Measurements from ENCODE around the gene LRRC8D. TPM values are rescaled to one million over a fixed set of nuclear protein-coding genes. Genes with fewer than 3 reads are reported as not detected.

The LRRC8D gene
- total and polyA plus RNA-seq, 2 of the 4 experiments (the other 2 are of a cell fraction), result 34.1 to 35.3 TPM

DNA sequence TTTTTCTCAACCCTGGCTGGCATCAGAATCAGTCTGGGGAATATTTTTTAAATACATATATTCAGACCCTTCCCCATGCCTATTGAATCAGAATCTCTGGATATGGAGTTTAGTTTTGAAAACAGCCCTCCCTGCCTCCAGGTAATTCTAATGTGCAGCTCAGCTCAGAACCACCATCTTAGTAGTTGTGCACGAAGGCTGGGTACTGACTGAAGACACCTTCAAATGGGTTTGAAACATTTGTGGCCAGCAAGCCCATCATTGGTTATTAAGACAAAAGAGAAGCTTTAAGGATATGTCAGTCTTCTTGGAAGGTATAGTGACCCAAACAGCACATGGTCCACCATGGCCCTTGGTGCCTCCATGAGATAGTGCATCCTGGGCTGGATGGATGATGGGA lies 7.1 kb downstream of the LRRC8D start:
- Histone ChIP-seq H3K9me3 (ENCODE audit: control insufficient read depth, insufficient read depth, low read length) (no peaks in the 10 kb centered on the region), H4K8ac (ENCODE audit: low read depth in 2 of 2, low read length in 2 of 2) (no peak overlapping the region), H2AFZ (replicated peaks; ENCODE audit: low read length, poor library complexity) (no peak overlapping the region), H3K4me1 (ENCODE audit: control insufficient read depth, insufficient read depth, low read length) (peaks cover 3% of the 10 kb centered on the region; the same call in 1 of the 2 replicates), H3K36me3 (ENCODE audit: control insufficient read depth, insufficient read depth, low read length) (no peaks in the 10 kb centered on the region), H2BK120ac (ENCODE audit: low read depth, low read length) (no peak overlapping the region), H3K14ac (replicated peaks; ENCODE audit: low read depth, low read length) (no peak overlapping the region), H3K9me1 (ENCODE audit: insufficient read depth, low read length) (no peaks in the 10 kb centered on the region), H2BK5ac (ENCODE audit: low read depth, low read length, poor library complexity, severe bottlenecking) (no peak overlapping the region), H3K4me2 (ENCODE audit: low read depth, low read length) (no peak overlapping the region), H3K4ac (ENCODE audit: low read depth, low read length) (no peak overlapping the region), H3K18ac (ENCODE audit: low read depth, low read length) (no peak overlapping the region), H3K9ac (ENCODE audit: low read depth, low read length) (no peak overlapping the region), H3K79me1 (ENCODE audit: low read depth in 1 of 2, low read length in 2 of 2) (peaks cover 0 to 12% of the 10 kb centered on the region in 2 experiments; a peak in 1 of 4 replicates), H4K5ac (ENCODE audit: low read depth, low read length) (no peak overlapping the region), H3K27me3 (ENCODE audit: control insufficient read depth, insufficient read depth, low read length) (no peaks in the 10 kb centered on the region), H2BK20ac (ENCODE audit: low read depth, low read length) (no peak overlapping the region), H3K4me3 (ENCODE audit: insufficient read depth, low read depth, low read length) (no peak overlapping the region), H3K27ac (ENCODE audit: insufficient read depth, low read length) (no peak overlapping the region), H3K56ac (ENCODE audit: extremely low read depth, insufficient read depth, low read length) (no peak overlapping the region), H4K20me1 (ENCODE audit: insufficient read depth, low read length) (no peaks in the 10 kb centered on the region), H2AK9ac (replicated peaks; ENCODE audit: low read depth, low read length, poor library complexity) (no peak overlapping the region), H4K91ac (ENCODE audit: insufficient read depth, low read depth, low read length) (no peak overlapping the region), H3K23ac (ENCODE audit: low read depth, low read length) (no peak overlapping the region), H2AK5ac (ENCODE audit: low read depth, low read length) (no peak overlapping the region), H2BK15ac (ENCODE audit: low read depth, low read length) (no peak overlapping the region)
- BruUV-seq (replicated peaks), result no TSS peak
- no CpG with 5 or more reads among the region's 1 CpG for WGBS, 2 experiments (ENCODE audit: extremely low coverage in 2 of 2, insufficient read length in 1 of 2)
- TF ChIP-seq BHLHE40 (IDR thresholded peaks at IDR 0.05; ENCODE audit: low read depth, low read length), result no peak
- no peak for TF ChIP-seq MAFK (IDR thresholded peaks at IDR 0.05; ENCODE audit: low read depth, low read length)
- TF ChIP-seq, protein P1, sequence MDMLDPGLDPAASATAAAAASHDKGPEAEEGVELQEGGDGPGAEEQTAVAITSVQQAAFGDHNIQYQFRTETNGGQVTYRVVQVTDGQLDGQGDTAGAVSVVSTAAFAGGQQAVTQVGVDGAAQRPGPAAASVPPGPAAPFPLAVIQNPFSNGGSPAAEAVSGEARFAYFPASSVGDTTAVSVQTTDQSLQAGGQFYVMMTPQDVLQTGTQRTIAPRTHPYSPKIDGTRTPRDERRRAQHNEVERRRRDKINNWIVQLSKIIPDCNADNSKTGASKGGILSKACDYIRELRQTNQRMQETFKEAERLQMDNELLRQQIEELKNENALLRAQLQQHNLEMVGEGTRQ (IDR thresholded peaks at IDR 0.05; ENCODE audit: low read depth, low read length), result no peak
- TF ChIP-seq MXI1 (IDR thresholded peaks at IDR 0.05; ENCODE audit: borderline replicate concordance, low read depth, low read length), result no peak
- in situ Hi-C loops (cut with MboI; ENCODE audit: low sequenced_read_pairs) (no loop called here), dilution Hi-C loops (cut with HindIII; ENCODE audit: low sequenced_read_pairs, unreplicated experiment) (no loop called here), intact Hi-C loops (cut with micrococcal nuclease) (no loop called here)
- POLR2A ChIA-PET (ENCODE audit: unreplicated experiment), result interaction anchor here (0.6 kb wide), 1 partner anchor 209 kb away, joined by 4 read pairs; no protein-coding TSS in a partner anchor
- DNase-seq, result no peak
- CTCF ChIA-PET, result interaction anchor here (1.5 kb wide), 1 partner anchor 46 kb away, joined by 4 read pairs; no protein-coding TSS in a partner anchor
- ATAC-seq (ENCODE audit: low read depth), result no peak
